HG03095 (cell line): ENCODE results near the gene NLRP4.

Experiments
- ATAC-seq: cut with Tn5 transposase; IDR thresholded peaks from one replicate; pipeline ENCODE4 v1.9.1; 2021; ENCODE audit warnings: moderate library complexity; ENCODE audit not compliant: unreplicated experiment

NLRP4 gene

GRCh38 chr19:55836340-55836739 is at the start of gene NLRP4:
Gene NLRP4 (plus strand): TSS chr19:55836540. CDS start chr19:55852081, 15,541 bp downstream.
- ATAC-seq = no peak

GRCh38 chr19:55795021-55795420 is 41.3 kb upstream of the NLRP4 start:
- ATAC-seq = no peak

GRCh38 chr19:55801416-55801815 is 34.9 kb upstream of the NLRP4 start:
- ATAC-seq = no peak

GRCh38 chr19:55802281-55802680 is 34.1 kb upstream of the NLRP4 start:
- no peak for ATAC-seq

- ATAC-seq = no peak
Observed at GRCh38 chr19:55809381-55810058, 26.8 kb upstream of the NLRP4 start.

- no peak for ATAC-seq
Observed at GRCh38 chr19:55811340-55811739, 25.0 kb upstream of the NLRP4 start.

GRCh38 chr19:55812449-55812848 is 23.9 kb upstream of the NLRP4 start:
- ATAC-seq = no peak

GRCh38 chr19:55813906-55814305 is 22.4 kb upstream of the NLRP4 start:
- ATAC-seq = no peak

GRCh38 chr19:55820037-55820436 is 16.3 kb upstream of the NLRP4 start:
- ATAC-seq = no peak

GRCh38 chr19:55830656-55831055 is 5.7 kb upstream of the NLRP4 start:
- no peak for ATAC-seq

- no peak for ATAC-seq
Observed at GRCh38 chr19:55831846-55832245, 4.5 kb upstream of the NLRP4 start, which contains the start of gene NLRP11. Gene NLRP11 (minus strand): TSS chr19:55831999. CDS start chr19:55818174, 13,825 bp downstream.

- no peak for ATAC-seq
Observed at GRCh38 chr19:55832676-55833075, 3.7 kb upstream of the NLRP4 start.

- no peak for ATAC-seq
Observed at GRCh38 chr19:55838251-55838650, 1.9 kb downstream of the NLRP4 start.

GRCh38 chr19:55838906-55839305 is 2.6 kb downstream of the NLRP4 start:
- no peak for ATAC-seq

GRCh38 chr19:55855160-55855559 is 18.8 kb downstream of the NLRP4 start:
- no peak for ATAC-seq

GRCh38 chr19:55857149-55857548 is 20.8 kb downstream of the NLRP4 start:
- ATAC-seq = no peak

GRCh38 chr19:55857974-55858373 is 21.6 kb downstream of the NLRP4 start:
- ATAC-seq = no peak

- no peak for ATAC-seq
Observed at GRCh38 chr19:55858401-55858800, 22.1 kb downstream of the NLRP4 start.

- no peak for ATAC-seq
Observed at GRCh38 chr19:55858969-55859368, 22.6 kb downstream of the NLRP4 start.

GRCh38 chr19:55866521-55866920 is 30.2 kb downstream of the NLRP4 start:
- no peak for ATAC-seq

GRCh38 chr19:55867101-55867500 is 30.8 kb downstream of the NLRP4 start:
- no peak for ATAC-seq

GRCh38 chr19:55870736-55871135 is 34.4 kb downstream of the NLRP4 start:
- ATAC-seq = no peak

GRCh38 chr19:55877211-55877610 is 40.9 kb downstream of the NLRP4 start:
- ATAC-seq = no peak
